Peyer's patch (tissue), 4 donors: ENCODE results near the gene CHCHD5. TPM values are rescaled to one million over a fixed set of nuclear protein-coding genes. Genes with fewer than 3 reads are reported as not detected.
"Not testable (repeated sequence)": the region's sequence is repeated elsewhere in the genome, so short reads cannot be mapped to it uniquely, and the experiment has no call there.

Experiments used
- DNase-seq, 3 donors: peaks; one replicate each; pipeline ENCODE4 v3.0.0-alpha.2; 2017 to 2019
- H3K27ac ChIP-seq, 4 donors: fragments of 200-600 bp; sonication (generic); one replicate each; pipeline ENCODE4 v1.5.1; 2016 to 2019
- H3K27me3 ChIP-seq, 2 donors: fragments of 200-600 bp; sonication (generic); one replicate each; pipeline ENCODE4 v1.5.1; 2019
- H3K36me3 ChIP-seq, 3 donors: fragments of 200-600 bp; sonication (generic); one replicate each; pipeline ENCODE4 v1.5.1; 2016 to 2019
- H3K4me1 ChIP-seq, 4 donors: fragments of 200-600 bp; sonication (generic); one replicate each; pipeline ENCODE4 v1.5.1; 2016 to 2019
- H3K4me3 ChIP-seq, 4 donors: fragments of 200-600 bp; sonication (generic); 1 replicate in 3 of 4; 2 replicates in 1 of 4; pipeline ENCODE4 v1.5.1; 2016 to 2019; ENCODE audit warnings: mild to moderate bottlenecking in 1 of 4
- H3K9me3 ChIP-seq, 4 donors: fragments of 200-600 bp; sonication (generic); one replicate each; pipeline ENCODE4 v1.5.1; 2016 to 2019; ENCODE audit warnings: mild to moderate bottlenecking in 1 of 4
- POLR2A ChIP-seq, 2 donors: fragments of 450-650 bp; IDR thresholded peaks; one replicate each; pipeline ENCODE4 v1.5.1; 2017; ENCODE audit warnings: antibody characterized with exemption in 2 of 2, mild to moderate bottlenecking in 2 of 2, moderate library complexity in 2 of 2
- total RNA-seq, 4 donors: library from RNA; depleted of rRNA; stranded (reverse); fragments of >200 nt; gene quantifications; one replicate each; pipeline ENCODE4 v1.1.0, GENCODE V29; 2016
- TF ChIP-seq, protein P1 (sequence below), 6 experiments: fragments of 450-650 bp in 4 of 6; fragments of 200-600 bp in 2 of 6; sonication (generic) in 1 of 6; IDR thresholded peaks; one replicate each; pipeline ENCODE4 v1.5.1; 2017 to 2019; ENCODE audit warnings: antibody characterized with exemption in 6 of 6, mild to moderate bottlenecking in 3 of 6, moderate library complexity in 1 of 6

Gene CHCHD5, protein sequence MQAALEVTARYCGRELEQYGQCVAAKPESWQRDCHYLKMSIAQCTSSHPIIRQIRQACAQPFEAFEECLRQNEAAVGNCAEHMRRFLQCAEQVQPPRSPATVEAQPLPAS
- total RNA-seq, result 10 to 100 TPM in 3 of 4 donors, 1 to 10 TPM in 1; 8.3 to 20.7 (median 11.4) TPM

DNA sequence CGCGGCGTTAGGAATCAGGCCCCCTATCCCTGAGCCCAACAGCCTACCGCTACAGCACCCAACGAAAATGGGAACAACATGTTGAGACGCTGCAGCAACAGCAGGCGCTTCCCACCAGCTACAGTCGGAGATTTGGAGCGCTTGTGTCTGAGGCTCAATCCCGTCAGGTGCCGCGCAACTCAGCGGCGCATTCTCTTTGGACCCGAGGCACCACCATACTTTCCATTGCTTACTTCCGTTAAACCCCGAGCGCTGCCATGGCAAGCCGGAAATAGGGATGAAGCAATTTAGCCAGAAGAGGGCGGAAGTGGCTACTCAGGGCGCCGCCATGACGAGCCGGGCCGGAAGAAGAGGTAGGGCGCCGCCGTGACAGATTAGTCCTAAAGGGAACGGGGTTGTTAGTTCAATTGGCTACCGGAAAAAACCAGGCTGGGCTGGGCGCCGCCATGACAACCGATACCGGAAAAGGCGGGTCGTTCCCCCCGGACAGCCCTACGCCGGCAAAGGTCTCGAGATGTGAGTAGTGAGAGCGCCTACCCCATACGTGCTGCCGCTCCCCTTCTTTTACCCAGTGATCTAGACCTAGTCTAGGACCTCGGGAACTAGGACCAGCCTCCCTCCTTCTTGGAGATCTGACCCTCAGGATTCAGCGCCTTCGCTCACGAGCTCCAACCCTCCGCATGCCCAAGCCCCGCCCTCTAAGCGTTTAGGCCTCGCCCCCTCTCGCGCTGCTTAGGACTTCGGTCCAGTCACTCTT is at the start of gene CHCHD5:
CHCHD5 (plus strand) TSS at position 476 of the 757 bp plus-strand sequence; CDS start at position 515, 39 bp downstream.
- peak within 1 kb of the TSS; percentile 80 to 97 (median 91) for H3K27ac ChIP-seq
- H3K4me3 ChIP-seq, result peak within 1 kb of the TSS; percentile 60 to 71 (median 63)
- no peaks in the 10 kb centered on the region for H3K9me3 ChIP-seq
- TF ChIP-seq, protein P1, sequence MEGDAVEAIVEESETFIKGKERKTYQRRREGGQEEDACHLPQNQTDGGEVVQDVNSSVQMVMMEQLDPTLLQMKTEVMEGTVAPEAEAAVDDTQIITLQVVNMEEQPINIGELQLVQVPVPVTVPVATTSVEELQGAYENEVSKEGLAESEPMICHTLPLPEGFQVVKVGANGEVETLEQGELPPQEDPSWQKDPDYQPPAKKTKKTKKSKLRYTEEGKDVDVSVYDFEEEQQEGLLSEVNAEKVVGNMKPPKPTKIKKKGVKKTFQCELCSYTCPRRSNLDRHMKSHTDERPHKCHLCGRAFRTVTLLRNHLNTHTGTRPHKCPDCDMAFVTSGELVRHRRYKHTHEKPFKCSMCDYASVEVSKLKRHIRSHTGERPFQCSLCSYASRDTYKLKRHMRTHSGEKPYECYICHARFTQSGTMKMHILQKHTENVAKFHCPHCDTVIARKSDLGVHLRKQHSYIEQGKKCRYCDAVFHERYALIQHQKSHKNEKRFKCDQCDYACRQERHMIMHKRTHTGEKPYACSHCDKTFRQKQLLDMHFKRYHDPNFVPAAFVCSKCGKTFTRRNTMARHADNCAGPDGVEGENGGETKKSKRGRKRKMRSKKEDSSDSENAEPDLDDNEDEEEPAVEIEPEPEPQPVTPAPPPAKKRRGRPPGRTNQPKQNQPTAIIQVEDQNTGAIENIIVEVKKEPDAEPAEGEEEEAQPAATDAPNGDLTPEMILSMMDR (IDR thresholded peaks at IDR 0.05), result peak in 4 of 6 experiments; percentile 19 to 26 (median 24)
- TF ChIP-seq POLR2A (IDR thresholded peaks at IDR 0.05), result peak; percentile 44 to 50
- peaks cover 3 to 10% (median 7%) of the 10 kb centered on the region in 4 donors for H3K4me1 ChIP-seq
- peaks cover 0 to 18% (median 0%) of the 10 kb centered on the region in 3 donors for H3K36me3 ChIP-seq
- peak; percentile 93 to 98 (median 95) for DNase-seq
- no peaks in the 10 kb centered on the region for H3K27me3 ChIP-seq

DNA sequence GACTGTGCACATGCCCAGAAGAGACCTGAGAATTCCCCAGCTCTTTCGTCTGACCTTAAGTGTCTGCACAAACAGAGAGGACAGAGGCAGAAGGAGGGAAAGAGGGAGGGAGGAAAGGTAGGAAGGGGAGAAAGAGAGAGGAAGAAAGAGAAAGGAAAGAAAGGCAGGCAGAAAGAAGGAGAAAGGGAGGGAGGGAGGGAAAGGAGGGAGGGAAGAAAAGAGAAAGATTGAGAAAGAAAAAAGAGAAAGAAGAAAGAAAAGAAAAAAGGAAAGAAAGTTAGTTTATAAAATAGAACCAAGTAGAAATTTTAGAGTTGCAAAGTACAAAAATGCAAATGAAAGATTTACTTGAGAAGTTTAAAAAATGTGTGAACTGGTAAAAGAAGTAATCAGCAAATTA is 49.6 kb upstream of the CHCHD5 start:
- Histone ChIP-seq H3K4me3 (no peak overlapping the region), H3K36me3 (peaks cover 0 to 7% (median 0%) of the 10 kb centered on the region in 3 donors), H3K9me3 (no peaks in the 10 kb centered on the region), H3K4me1 (no peaks in the 10 kb centered on the region), H3K27ac (no peak overlapping the region), H3K27me3 (no peaks in the 10 kb centered on the region)
- no peak for DNase-seq
- TF ChIP-seq, protein P1 (IDR thresholded peaks at IDR 0.05), result no peak
- no peak for TF ChIP-seq POLR2A (IDR thresholded peaks at IDR 0.05)

DNA sequence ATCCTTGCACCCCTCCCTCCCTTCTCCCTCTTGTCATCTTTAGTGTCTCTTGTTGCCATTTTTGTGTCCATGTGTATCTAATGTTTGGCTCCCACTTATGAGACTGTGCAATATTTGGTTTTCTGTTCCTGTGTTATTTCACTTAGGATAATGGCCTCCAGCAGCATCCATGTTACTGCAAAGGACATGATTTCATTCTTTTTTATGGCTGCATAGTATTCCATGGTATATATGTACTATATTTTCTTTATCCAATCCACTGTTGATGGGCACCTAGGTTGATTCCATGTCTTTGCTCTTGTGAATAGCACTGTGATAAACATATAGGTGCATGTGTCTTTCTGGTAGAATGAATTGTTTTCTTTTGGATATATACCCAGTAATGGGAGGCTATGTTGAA is 47.7 kb upstream of the CHCHD5 start:
- not testable (repeated sequence) for H3K4me1 ChIP-seq, H3K9me3 ChIP-seq, H3K27ac ChIP-seq, H3K36me3 ChIP-seq, DNase-seq, H3K4me3 ChIP-seq, H3K27me3 ChIP-seq

DNA sequence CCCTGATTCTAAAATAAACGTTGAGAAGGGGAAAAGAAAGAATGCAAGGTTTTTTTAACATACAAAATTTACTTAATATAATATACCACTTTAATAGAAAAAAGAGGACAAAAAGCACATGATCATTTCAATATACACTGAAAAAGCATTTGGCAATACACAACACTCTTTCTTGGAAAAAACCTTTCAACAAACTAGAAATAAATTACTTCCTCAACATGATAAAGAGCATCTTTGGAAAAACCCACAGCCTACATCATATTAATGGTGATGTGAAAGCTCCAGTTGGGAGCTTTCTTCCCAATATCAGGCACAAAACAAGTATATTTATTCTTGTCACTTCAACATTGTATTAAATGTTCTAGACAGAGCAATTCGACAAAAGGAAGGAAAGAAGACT is 45.1 kb upstream of the CHCHD5 start:
- H3K4me1 ChIP-seq, result peaks cover 0 to 17% (median 4%) of the 10 kb centered on the region in 4 donors
- TF ChIP-seq, protein P1 (IDR thresholded peaks at IDR 0.05), result no peak
- TF ChIP-seq POLR2A (IDR thresholded peaks at IDR 0.05), result no peak
- no peak for DNase-seq
- no peak overlapping the region for H3K27ac ChIP-seq
- no peaks in the 10 kb centered on the region for H3K36me3 ChIP-seq
- H3K9me3 ChIP-seq, result no peaks in the 10 kb centered on the region
- no peaks in the 10 kb centered on the region for H3K27me3 ChIP-seq
- no peak overlapping the region for H3K4me3 ChIP-seq

DNA sequence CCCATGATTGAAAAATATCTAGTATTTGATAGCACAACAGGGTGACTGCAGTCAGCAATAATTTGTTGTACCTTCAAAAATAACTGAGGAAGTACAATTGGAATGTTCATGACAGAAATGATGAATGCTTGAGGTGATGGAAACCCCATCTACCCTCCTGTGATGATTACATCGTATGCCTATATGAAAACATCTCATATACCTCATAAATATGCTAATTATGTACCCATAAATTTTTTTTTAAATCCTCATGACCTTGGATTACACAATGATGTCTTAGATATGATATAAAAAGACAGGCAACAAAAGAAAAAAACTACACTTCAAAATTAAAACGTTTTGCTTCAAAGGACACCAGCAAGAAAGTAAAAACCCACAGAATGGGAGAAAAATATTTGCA is 43.5 kb upstream of the CHCHD5 start:
- no peaks in the 10 kb centered on the region for H3K27me3 ChIP-seq
- H3K4me1 ChIP-seq, result peaks cover 0 to 18% (median 4%) of the 10 kb centered on the region in 4 donors
- no peak overlapping the region for H3K4me3 ChIP-seq
- no peak for DNase-seq
- no peaks in the 10 kb centered on the region for H3K9me3 ChIP-seq
- TF ChIP-seq, protein P1 (IDR thresholded peaks at IDR 0.05), result no peak
- no peak for TF ChIP-seq POLR2A (IDR thresholded peaks at IDR 0.05)
- peak overlapping the region in 1 of 4 donors; percentile 89 for H3K27ac ChIP-seq
- H3K36me3 ChIP-seq, result peaks cover 0 to 4% (median 0%) of the 10 kb centered on the region in 3 donors
